Right lobe of liver (tissue), 6 donors: ENCODE data around the gene RUVBL2. TPM values are rescaled to one million over a fixed set of nuclear protein-coding genes. Genes with fewer than 3 reads are reported as not detected.

Experiments used
- ATAC-seq, 4 donors: fragments of 200-7000 bp; cut with Tn5 transposase; one replicate each; pipeline ENCODE4 v1.9.1; 2020; ENCODE audit warnings: mild to moderate bottlenecking in 4 of 4, moderate library complexity in 4 of 4
- DNase-seq, 3 donors: peaks; one replicate each; pipeline ENCODE4 v3.0.0-alpha.2; 2020
- H3K27ac ChIP-seq, 3 donors: fragments of 200-600 bp; one replicate each; pipeline ENCODE4 v1.8.0; 2022
- H3K27me3 ChIP-seq, 2 donors: fragments of 200-600 bp; one replicate each; pipeline ENCODE4 v1.8.0; 2022
- H3K36me3 ChIP-seq, 4 donors: fragments of 200-600 bp; sonication (generic) in 1 of 4; one replicate each; pipeline versions ENCODE4 v1.5.1 to v1.8.0; 2017 to 2022; ENCODE audit warnings: control low read depth in 1 of 4
- H3K4me1 ChIP-seq, 4 donors: fragments of 200-600 bp; sonication (generic) in 1 of 4; one replicate each; pipeline versions ENCODE4 v1.5.1 to v1.8.0; 2017 to 2022; ENCODE audit warnings: control low read depth in 1 of 4
- H3K4me3 ChIP-seq, 3 donors: fragments of 200-600 bp; one replicate each; pipeline ENCODE4 v1.8.0; 2022
- H3K9me3 ChIP-seq, 4 donors: fragments of 200-600 bp; sonication (generic) in 1 of 4; one replicate each; pipeline versions ENCODE4 v1.5.1 to v1.8.0; 2017 to 2022; ENCODE audit warnings: control low read depth in 1 of 4
- POLR2A ChIP-seq: fragments of 450-650 bp; IDR thresholded peaks from one replicate; pipeline ENCODE4 v1.6.1; 2017; ENCODE audit warnings: antibody characterized with exemption, mild to moderate bottlenecking
- WGBS: methylation state at CpG from one replicate; pipeline ENCODE4 v1.1.6; 2018; ENCODE audit warnings: low coverage, low lambda C conversion rate; ENCODE audit not compliant: insufficient coverage; ENCODE audit errors: missing lambda C conversion rate; 5-methylcytosine and 5-hydroxymethylcytosine counted together
- intact Hi-C, 2 donors: fragments of 100-400 bp; cut with DNase I; formaldehyde crosslinking; loops; one replicate each; pipeline versions ENCODE4 v1.11.2 to v1.14.1; 2022
- total RNA-seq, 6 experiments: library from RNA; depleted of rRNA in 2 of 6; stranded (reverse); fragments of >200 nt in 2 of 6; fragmentation: NEBNext Ultra II Directional in 3 of 6; extraction: Animal tissue kit (Norgen Biotek cat#: 25700) in 3 of 6; gene quantifications; one replicate each; pipeline versions ENCODE4 v1.1.0 to v1.2.4, GENCODE V29; 2016 to 2023
- TF ChIP-seq, protein P1 (sequence below), 4 donors: fragments of 200-600 bp in 3 of 4; fragments of 450-650 bp in 1 of 4; IDR thresholded peaks; one replicate each; pipeline versions ENCODE4 v1.5.1 to v1.8.0; 2016 to 2022; ENCODE audit warnings: antibody characterized with exemption in 4 of 4, mild to moderate bottlenecking in 2 of 4
- donor health status: DM: no; HTN: yes; CAD: no.
- donor health status: DM: no; HTN: no; CAD: no.
- donor health status: DM: no; HTN: no; CAD: no.
- donor health status: DM: no; HTN: yes; CAD: no.
- donor health status: DM: no; HTN: yes; CAD: no.

RUVBL2 gene
- total RNA-seq, 6 experiments from 2014 or later, result 22.8 to 66.7 (median 32.3) TPM

DNA sequence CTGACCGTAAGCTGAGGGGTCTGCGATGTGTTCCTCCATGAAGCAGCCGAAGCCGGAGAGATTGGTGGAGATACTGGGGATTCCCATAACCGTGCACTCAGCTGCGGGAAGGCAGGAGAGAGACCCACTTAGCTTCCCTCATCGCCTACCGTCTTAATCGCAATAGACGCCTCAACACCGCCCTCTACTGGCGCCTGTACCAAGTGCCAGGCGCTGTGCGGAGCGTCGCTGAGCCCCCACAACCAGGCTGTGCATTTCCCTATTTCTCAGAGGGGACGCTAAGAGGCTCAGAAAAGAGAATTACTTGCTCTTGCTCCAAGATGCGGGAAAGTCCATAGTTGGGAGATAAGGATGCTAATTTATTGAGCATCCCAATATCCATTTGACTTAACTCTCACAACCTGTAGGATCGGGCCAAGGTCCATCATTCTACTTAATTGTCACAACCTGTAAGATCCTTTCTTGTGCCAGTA, 22.7 kb upstream of the RUVBL2 start:
- no peak overlapping the region for H3K4me3 ChIP-seq
- no peaks in the 10 kb centered on the region for H3K9me3 ChIP-seq
- 1% methylated on average over 11 of the region's 19 CpGs for WGBS
- intact Hi-C loops, result no loop called here
- DNase-seq (peak; percentile 74 to 84 (median 78)), ATAC-seq (peak; percentile 20 to 69 (median 46))
- TF ChIP-seq POLR2A, result no peak
- TF ChIP-seq, protein P1, sequence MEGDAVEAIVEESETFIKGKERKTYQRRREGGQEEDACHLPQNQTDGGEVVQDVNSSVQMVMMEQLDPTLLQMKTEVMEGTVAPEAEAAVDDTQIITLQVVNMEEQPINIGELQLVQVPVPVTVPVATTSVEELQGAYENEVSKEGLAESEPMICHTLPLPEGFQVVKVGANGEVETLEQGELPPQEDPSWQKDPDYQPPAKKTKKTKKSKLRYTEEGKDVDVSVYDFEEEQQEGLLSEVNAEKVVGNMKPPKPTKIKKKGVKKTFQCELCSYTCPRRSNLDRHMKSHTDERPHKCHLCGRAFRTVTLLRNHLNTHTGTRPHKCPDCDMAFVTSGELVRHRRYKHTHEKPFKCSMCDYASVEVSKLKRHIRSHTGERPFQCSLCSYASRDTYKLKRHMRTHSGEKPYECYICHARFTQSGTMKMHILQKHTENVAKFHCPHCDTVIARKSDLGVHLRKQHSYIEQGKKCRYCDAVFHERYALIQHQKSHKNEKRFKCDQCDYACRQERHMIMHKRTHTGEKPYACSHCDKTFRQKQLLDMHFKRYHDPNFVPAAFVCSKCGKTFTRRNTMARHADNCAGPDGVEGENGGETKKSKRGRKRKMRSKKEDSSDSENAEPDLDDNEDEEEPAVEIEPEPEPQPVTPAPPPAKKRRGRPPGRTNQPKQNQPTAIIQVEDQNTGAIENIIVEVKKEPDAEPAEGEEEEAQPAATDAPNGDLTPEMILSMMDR (IDR thresholded peaks at IDR 0.05), result peak; percentile 88 to 97 (median 91)
- peaks cover 0 to 11% (median 0%) of the 10 kb centered on the region in 4 donors for H3K4me1 ChIP-seq
- no peaks in the 10 kb centered on the region for H3K27me3 ChIP-seq
- peaks cover 0 to 44% (median 3%) of the 10 kb centered on the region in 4 donors for H3K36me3 ChIP-seq
- H3K27ac ChIP-seq, result no peak overlapping the region

DNA sequence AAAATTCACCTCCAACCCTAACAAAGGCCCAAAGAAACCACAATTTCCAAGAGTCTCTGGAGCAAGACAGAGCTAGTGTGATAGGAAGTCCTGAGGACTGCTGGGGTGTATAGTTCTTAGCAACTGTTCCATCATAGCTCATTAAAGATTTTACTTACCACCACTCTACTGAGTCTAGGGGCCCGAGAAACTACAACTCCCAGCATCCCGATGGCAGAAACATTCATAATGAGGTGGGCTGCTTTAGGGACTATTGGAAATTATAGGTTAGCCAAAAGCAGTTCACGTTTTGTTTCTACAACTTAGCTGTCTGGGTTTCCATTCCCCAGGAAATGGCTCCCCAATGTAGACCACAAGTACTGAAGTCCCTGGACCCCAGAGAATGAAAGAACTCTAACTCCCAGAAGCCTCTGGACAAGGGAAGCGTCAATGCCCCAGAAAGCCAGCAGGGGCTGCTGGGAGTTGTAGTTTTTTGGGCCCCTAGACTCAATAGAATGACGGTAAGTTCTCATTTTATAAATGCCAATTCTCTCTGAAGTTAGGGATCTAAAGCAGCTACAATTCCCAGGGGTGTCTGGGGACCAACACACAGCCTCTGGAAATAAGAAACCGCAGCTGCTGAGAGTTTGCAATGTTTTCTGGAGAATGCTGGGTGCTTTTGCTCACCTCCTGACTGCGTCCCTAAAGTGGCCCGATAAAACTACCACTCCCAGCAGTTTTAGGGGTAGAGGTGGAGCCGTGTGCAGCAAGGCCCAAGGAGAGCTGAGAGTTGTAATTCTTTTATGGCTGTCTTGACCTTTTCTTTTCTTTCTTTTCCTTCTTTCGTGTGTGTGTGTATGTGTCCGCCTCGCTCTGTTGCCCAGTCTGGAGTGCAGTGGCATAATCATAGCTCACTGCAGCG, 17.5 kb upstream of the RUVBL2 start:
- intact Hi-C loops, result no loop called here
- 89% methylated on average over 10 of the region's 13 CpGs for WGBS
- Histone ChIP-seq H3K27ac (no peak overlapping the region), H3K9me3 (no peaks in the 10 kb centered on the region), H3K27me3 (no peaks in the 10 kb centered on the region), H3K4me3 (no peak overlapping the region), H3K36me3 (peaks cover 0 to 34% (median 3%) of the 10 kb centered on the region in 4 donors), H3K4me1 (no peaks in the 10 kb centered on the region)
- TF ChIP-seq POLR2A, result no peak
- TF ChIP-seq, protein P1 (IDR thresholded peaks at IDR 0.05), result no peak
- ATAC-seq (peak in 2 of 4 donors; percentile 29 to 43), DNase-seq (no peak)

DNA sequence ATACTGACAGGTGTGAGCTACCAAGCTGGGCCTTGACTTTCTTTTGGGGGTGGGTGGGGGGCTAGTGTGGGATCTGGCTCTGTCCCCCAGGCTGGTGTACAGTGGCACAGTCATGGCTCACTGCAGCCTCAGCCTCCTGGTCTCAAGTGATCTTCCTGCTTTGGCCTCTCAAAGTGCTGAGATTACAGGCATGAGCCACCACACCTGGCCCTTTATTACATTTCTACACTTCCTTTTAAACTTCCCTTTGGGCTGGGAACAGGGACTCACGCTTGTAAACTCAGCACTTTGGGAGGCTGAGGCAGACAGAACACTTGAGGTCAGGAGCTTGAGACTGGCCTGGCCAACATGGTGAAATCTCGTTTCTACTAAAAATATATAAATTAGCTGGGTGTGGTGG, 16.6 kb upstream of the RUVBL2 start:
- no peaks in the 10 kb centered on the region for H3K4me1 ChIP-seq
- 60% methylated on average over 2 of the region's 2 CpGs for WGBS
- H3K36me3 ChIP-seq, result peaks cover 0 to 43% (median 3%) of the 10 kb centered on the region in 4 donors
- intact Hi-C loops, result no loop called here
- no peak for ATAC-seq
- DNase-seq, result no peak
- no peaks in the 10 kb centered on the region for H3K9me3 ChIP-seq
- no peak overlapping the region for H3K27ac ChIP-seq
- H3K4me3 ChIP-seq, result no peak overlapping the region
- TF ChIP-seq, protein P1 (IDR thresholded peaks at IDR 0.05), result no peak
- TF ChIP-seq POLR2A, result no peak
- no peaks in the 10 kb centered on the region for H3K27me3 ChIP-seq

DNA sequence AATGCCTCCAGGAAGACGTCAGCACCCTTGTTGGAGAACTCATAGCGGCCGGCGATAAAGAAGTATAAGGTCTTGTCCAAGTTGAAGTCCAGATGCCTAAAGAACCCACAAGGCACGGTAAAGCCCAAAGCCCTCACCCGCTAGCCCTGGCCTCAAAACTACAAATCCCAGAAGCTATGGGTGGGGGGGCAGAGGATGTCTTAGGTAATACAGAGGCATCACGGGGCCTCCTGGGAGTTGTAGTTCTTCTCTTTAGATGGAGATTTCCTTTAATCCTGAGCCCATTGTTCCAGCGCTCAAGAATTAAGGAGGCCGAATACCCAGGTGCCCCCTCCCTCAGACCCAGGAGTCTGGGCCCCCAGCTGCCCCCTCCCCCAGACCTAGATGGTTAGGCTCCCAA, 11.4 kb upstream of the RUVBL2 start:
- no peaks in the 10 kb centered on the region for H3K9me3 ChIP-seq
- intact Hi-C loops, result no loop called here
- no peak overlapping the region for H3K4me3 ChIP-seq
- no peak for ATAC-seq
- H3K27me3 ChIP-seq, result no peaks in the 10 kb centered on the region
- no peak overlapping the region for H3K27ac ChIP-seq
- no peak for DNase-seq
- WGBS, result 73% methylated on average over 3 of the region's 9 CpGs
- peaks cover 0 to 45% (median 5%) of the 10 kb centered on the region in 4 donors for H3K36me3 ChIP-seq
- peaks cover 0 to 4% (median 0%) of the 10 kb centered on the region in 4 donors for H3K4me1 ChIP-seq
- TF ChIP-seq, protein P1 (IDR thresholded peaks at IDR 0.05), result no peak
- no peak for TF ChIP-seq POLR2A
